RWPE1 (cell line): ENCODE measurements around the gene SP6.
A peak's percentile ranks its signal among the peaks of the same experiment; 100 is the strongest.

Experiments used
- CTCF ChIA-PET: fragments of 350-600 bp; sonication (Branson Sonifier 250); formaldehyde crosslinking; extraction: SDS; loops from one replicate; lab custom pipeline; 2021; lab: Yijun Ruan, JAX
- POLR2A ChIA-PET: fragments of 400-600 bp; formaldehyde crosslinking; extraction: SDS; loops from one replicate; lab custom pipeline; 2020; ENCODE audit warnings: antibody characterized with exemption; ENCODE audit not compliant: low non-redundant PET; lab: Yijun Ruan, JAX
- DNase-seq: peaks from one replicate; pipeline ENCODE4 v3.0.0; 2012; ENCODE audit warnings: low spot score
- H3K27ac ChIP-seq: fragments of 450-650 bp; 2 replicates; pipeline ENCODE4 v1.5.1; 2017
- CTCF ChIP-seq: fragments of 450-650 bp; conservative IDR thresholded peaks from 2 replicates; pipeline ENCODE4 v1.5.1; 2017; ENCODE audit warnings: low read depth, mild to moderate bottlenecking

The SP6 gene

GRCh38 chr17:47822785-47823184 is 28.2 kb downstream of the SP6 start:
- TF ChIP-seq CTCF: no peak
- CTCF ChIA-PET: interaction anchor here (0.6 to 0.9 kb wide), 3 partner anchors 8 to 21 kb away, joined by 3 to 6 read pairs (median 5); partner anchors contain the start of genes LRRC46 and MRPL10
- POLR2A ChIA-PET: no interaction called here
- DNase-seq: no peak
- H3K27ac ChIP-seq: peak overlapping the region; percentile 78

GRCh38 chr17:47821424-47822391 is 29.3 kb downstream of the SP6 start, which contains the start of gene OSBPL7:
TSS of gene OSBPL7 (minus strand) at chr17:47821794. CDS start at chr17:47820278, 1,516 bp downstream.
- DNase-seq: peak; percentile 74
- CTCF ChIA-PET: interaction anchor here (0.8 to 1.3 kb wide), 2 partner anchors 9 to 19 kb away, joined by 4 to 5 read pairs; partner anchors contain the start of gene SCRN2
- peak; percentile 76 for TF ChIP-seq CTCF
- H3K27ac ChIP-seq: peak within 1 kb of the TSS; percentile 78
- POLR2A ChIA-PET: no interaction called here

GRCh38 chr17:47821031-47821423 is 29.9 kb downstream of the SP6 start:
- no peak for DNase-seq
- CTCF ChIA-PET: interaction anchor here (0.5 to 1.3 kb wide), 2 partner anchors 20 to 151 kb away, joined by 4 read pairs; partner anchors contain the start of gene SCRN2

GRCh38 chr17:47820033-47820789 is 30.8 kb downstream of the SP6 start:
- no peak for TF ChIP-seq CTCF
- no peak for DNase-seq
- POLR2A ChIA-PET: no interaction called here
- CTCF ChIA-PET: no interaction called here
- peak overlapping the region; percentile 78 for H3K27ac ChIP-seq

More at GRCh38 chr17:47821031-47821423, 29.9 kb downstream of the SP6 start:
- POLR2A ChIA-PET: no interaction called here
- H3K27ac ChIP-seq: peak overlapping the region; percentile 78
- TF ChIP-seq CTCF: no peak

- POLR2A ChIA-PET: no interaction called here
- no peak for TF ChIP-seq CTCF
- DNase-seq: no peak
- CTCF ChIA-PET: no interaction called here
- peak overlapping the region; percentile 78 for H3K27ac ChIP-seq
Observed at GRCh38 chr17:47819475-47819874, 31.5 kb downstream of the SP6 start.
